ENCODE measurements around the gene CLK3. TPM values are rescaled to one million over a fixed set of nuclear protein-coding genes. Genes with fewer than 3 reads are reported as not detected.

CLK3 gene
- total RNA-seq, 1 donor from 2014 or later = 75.5 TPM

GRCh38 chr15:74578496-74578994 is 37.1 kb upstream of the CLK3 start:
- Histone ChIP-seq H3K27ac (no peak overlapping the region), H3K36me3 (peaks cover 66% of the 10 kb centered on the region), H3K4me1 (no peaks in the 10 kb centered on the region), H3K27me3 (ENCODE audit: low read depth) (no peaks in the 10 kb centered on the region), H3K9me3 (no peaks in the 10 kb centered on the region), H3K4me3 (no peak overlapping the region)
- intact Hi-C loops (cut with DNase I) = no loop called here
- no peak for ATAC-seq
- no peak for TF ChIP-seq CTCF (IDR thresholded peaks at IDR 0.05)
- no peak for DNase-seq

- ATAC-seq (no peak), DNase-seq (no peak)
- intact Hi-C loops (cut with DNase I) = no loop called here
- Histone ChIP-seq H3K4me1 (no peaks in the 10 kb centered on the region), H3K36me3 (peaks cover 62% of the 10 kb centered on the region), H3K9me3 (no peaks in the 10 kb centered on the region), H3K27ac (no peak overlapping the region), H3K27me3 (ENCODE audit: low read depth) (no peaks in the 10 kb centered on the region), H3K4me3 (no peak overlapping the region)
- TF ChIP-seq CTCF (IDR thresholded peaks at IDR 0.05) = no peak
Measured at GRCh38 chr15:74579001-74579400, 36.6 kb upstream of the CLK3 start.

GRCh38 chr15:74580538-74581350 is 34.9 kb upstream of the CLK3 start:
- Histone ChIP-seq H3K9me3 (no peaks in the 10 kb centered on the region), H3K27ac (no peak overlapping the region), H3K27me3 (ENCODE audit: low read depth) (no peaks in the 10 kb centered on the region), H3K4me3 (no peak overlapping the region), H3K36me3 (peaks cover 57% of the 10 kb centered on the region), H3K4me1 (no peaks in the 10 kb centered on the region)
- no peak for TF ChIP-seq CTCF (IDR thresholded peaks at IDR 0.05)
- DNase-seq (no peak), ATAC-seq (no peak)
- intact Hi-C loops (cut with DNase I) = no loop called here

GRCh38 chr15:74584204-74584603 is 31.4 kb upstream of the CLK3 start:
- no peaks in the 10 kb centered on the region for H3K27me3 ChIP-seq (ENCODE audit: low read depth)
- peaks cover 11% of the 10 kb centered on the region for H3K4me1 ChIP-seq
- TF ChIP-seq CTCF (IDR thresholded peaks at IDR 0.05) = no peak
- no peak overlapping the region for H3K27ac ChIP-seq
- no peak overlapping the region for H3K4me3 ChIP-seq
- intact Hi-C loops (cut with DNase I) = no loop called here
- DNase-seq (no peak), ATAC-seq (no peak)
- H3K9me3 ChIP-seq = no peaks in the 10 kb centered on the region
- peaks cover 47% of the 10 kb centered on the region for H3K36me3 ChIP-seq

- TF ChIP-seq CTCF (IDR thresholded peaks at IDR 0.05) = no peak
- Histone ChIP-seq H3K36me3 (peaks cover 46% of the 10 kb centered on the region), H3K4me1 (peaks cover 17% of the 10 kb centered on the region), H3K27me3 (ENCODE audit: low read depth) (no peaks in the 10 kb centered on the region), H3K4me3 (no peak overlapping the region), H3K27ac (no peak overlapping the region), H3K9me3 (no peaks in the 10 kb centered on the region)
- DNase-seq = no peak
- intact Hi-C loops (cut with DNase I) = no loop called here
- no peak for ATAC-seq
Measured at GRCh38 chr15:74584779-74585178, 30.9 kb upstream of the CLK3 start.
